GM18873 (cell line): Measurements from ENCODE around the gene FCN1.
"Not testable (repeated sequence)": the region's sequence is repeated elsewhere in the genome, so short reads cannot be mapped to it uniquely, and the experiment has no call there.

Source experiments
- ATAC-seq: cut with Tn5 transposase; IDR thresholded peaks from one replicate; pipeline ENCODE4 v1.9.1; 2021; ENCODE audit warnings: mild to moderate bottlenecking, moderate library complexity, moderate number of reproducible peaks; ENCODE audit not compliant: unreplicated experiment, low FRiP score

FCN1 gene

DNA sequence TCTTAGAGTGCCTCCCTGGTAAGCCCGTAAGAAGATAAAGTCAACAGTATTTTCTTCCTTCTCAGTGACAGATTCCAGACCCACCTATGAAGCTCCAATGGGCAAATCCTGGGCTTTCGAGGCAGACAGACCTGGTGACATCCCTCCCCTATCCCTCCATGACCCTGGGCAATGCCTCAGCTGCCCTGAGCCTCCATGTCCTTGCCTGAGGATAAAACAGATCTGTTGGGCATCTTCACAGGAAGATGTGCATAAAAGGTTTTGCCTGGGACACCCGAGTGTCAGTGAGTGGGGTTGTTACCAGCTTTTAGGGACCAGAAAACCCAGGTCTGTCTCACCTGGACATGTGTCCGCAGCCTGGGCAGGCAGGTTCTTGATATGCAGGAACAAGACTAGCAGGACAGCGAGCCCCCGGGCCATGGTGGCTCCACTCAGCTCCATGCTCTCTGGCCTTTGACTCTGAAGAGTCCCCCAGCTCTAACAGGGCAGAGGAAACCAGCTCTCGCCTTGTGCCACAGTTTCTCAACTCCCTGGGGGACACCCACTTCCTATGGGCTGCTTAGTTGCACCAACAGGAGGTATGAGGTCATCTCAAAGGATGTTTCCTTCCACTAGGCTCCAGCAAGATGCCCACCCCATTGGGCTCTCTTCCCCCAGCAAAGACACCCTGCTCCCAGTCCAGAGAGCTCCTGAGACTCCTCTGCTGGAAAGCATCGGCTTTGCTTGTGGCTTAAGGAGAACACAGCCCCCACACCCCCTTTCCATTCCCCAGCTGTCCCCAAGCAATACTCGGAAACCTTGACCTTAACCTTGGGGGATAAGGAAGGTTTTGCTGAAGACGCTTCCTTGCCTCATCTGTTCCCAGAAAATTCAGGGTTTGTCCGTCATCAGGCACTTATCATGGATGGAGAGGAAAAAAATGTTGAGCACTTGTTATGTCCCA lies at the start of gene FCN1:
TSS of gene FCN1 (minus strand) at position 482 of the 943 bp plus-strand sequence. CDS start at position 441, 41 bp downstream.
- no peak for ATAC-seq

GRCh38 chr9:134966697-134967546 lies 49.2 kb upstream of the FCN1 start:
- ATAC-seq = no peak

DNA sequence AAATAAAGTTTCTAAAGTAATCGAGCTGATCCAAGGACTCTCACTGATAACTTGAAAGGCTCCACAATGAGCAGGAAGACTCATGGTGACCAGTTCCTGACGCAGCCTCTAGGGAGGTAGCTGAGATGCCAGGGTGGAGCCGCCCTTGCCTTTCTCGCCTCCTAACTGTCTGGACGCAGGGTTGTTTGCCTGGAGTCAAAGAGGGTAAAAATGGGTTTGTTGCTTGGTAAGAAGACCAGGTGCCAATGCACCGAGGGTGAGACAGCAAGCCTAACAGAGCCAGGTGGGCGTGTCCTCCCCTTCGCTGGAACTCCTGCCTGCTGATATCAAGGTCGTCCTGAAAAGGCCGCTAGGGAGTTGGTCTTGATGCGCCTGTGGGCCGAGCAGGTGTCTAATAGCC lies 48.6 kb upstream of the FCN1 start:
- ATAC-seq = no peak

GRCh38 chr9:134965851-134966250 lies 48.1 kb upstream of the FCN1 start:
- ATAC-seq = no peak

GRCh38 chr9:134965411-134965810 lies 47.7 kb upstream of the FCN1 start:
- no peak for ATAC-seq

- ATAC-seq = no peak
Measured at GRCh38 chr9:134964271-134965055, 46.8 kb upstream of the FCN1 start.

- ATAC-seq = no peak
Measured at GRCh38 chr9:134963546-134963945, 45.8 kb upstream of the FCN1 start.

DNA sequence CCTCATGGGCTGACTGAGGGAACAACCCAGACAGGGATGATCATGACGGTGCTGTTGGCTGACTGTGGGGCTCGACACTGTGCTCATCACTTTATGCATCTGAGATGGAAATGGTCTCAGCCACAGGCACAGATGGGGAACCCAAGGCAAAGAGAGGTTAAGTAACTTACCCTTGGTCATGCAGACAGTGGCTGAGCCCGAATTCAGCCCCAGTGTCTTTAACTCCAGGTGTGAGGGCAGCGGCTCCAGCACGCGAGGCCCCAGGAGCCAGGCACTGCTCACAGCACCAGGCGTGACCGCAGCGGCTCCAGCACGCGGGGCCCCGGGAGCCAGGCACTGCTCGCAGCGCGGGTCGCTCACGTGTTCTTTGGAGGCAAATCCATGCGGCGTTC lies 45.3 kb upstream of the FCN1 start:
- no peak for ATAC-seq

GRCh38 chr9:134962065-134962972 lies 44.6 kb upstream of the FCN1 start:
- ATAC-seq = no peak

- ATAC-seq = no peak
Measured at GRCh38 chr9:134961331-134962064, 43.8 kb upstream of the FCN1 start.

- ATAC-seq = no peak
Measured at GRCh38 chr9:134960701-134961181, 43.0 kb upstream of the FCN1 start.

DNA sequence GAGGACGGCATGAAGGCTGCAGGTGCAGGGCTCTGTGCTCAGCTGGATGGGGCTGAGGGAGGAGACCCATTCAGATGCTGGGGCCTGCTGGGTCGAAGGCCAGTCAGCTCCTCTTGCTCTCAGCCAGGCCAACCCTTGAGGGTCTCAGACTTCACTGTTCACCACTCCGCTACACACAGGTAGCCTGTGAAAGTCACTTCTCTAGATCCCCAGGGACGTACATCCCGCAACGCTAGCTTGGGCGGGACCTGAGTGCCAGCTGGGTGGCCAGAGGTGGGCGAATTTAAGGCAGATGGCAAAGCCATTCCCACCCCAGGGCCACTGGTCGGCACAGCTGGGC lies 42.2 kb upstream of the FCN1 start:
- ATAC-seq = no peak

DNA sequence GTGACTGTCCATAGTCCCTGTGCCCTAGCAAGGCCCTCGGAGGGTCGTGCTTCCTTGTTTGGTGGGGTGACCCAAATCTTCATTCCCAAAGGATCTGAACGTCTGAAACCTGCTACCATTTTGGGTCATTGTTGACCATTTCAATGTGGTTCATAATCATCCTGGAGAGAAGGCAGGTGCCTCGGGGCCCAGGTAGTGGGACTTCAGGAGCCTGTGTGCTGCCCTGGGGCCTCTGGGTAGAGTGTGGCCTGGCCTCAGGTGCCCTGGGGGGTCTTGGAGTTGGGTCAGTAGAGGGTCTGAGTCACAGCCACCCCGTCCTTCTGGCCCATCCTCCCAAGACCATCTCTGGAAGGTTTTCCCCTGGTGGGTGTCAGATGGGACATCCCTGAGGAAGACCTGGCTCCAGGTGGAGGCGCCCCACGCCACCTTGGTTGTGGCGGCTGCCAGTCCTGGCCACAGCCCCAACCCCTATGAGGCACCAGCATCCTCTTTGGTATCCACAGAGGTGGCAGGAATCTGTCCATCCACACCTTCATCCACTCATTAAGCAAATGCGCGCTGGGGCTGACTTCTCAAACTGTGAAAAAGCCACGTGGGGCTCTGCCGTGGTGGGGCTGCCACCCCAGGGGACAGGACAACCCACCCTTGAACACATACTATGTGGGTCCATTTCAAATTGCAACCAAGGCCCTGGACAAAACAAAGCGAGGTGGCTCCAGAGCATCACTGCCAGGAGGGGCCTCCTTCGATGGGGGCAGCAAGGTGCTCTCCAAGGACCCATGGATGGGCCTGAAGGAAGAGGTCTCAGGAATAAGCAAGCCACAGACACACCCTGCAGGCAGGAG lies 41.6 kb upstream of the FCN1 start:
- ATAC-seq = no peak

GRCh38 chr9:134957945-134958227 lies 40.2 kb upstream of the FCN1 start:
- ATAC-seq = no peak

DNA sequence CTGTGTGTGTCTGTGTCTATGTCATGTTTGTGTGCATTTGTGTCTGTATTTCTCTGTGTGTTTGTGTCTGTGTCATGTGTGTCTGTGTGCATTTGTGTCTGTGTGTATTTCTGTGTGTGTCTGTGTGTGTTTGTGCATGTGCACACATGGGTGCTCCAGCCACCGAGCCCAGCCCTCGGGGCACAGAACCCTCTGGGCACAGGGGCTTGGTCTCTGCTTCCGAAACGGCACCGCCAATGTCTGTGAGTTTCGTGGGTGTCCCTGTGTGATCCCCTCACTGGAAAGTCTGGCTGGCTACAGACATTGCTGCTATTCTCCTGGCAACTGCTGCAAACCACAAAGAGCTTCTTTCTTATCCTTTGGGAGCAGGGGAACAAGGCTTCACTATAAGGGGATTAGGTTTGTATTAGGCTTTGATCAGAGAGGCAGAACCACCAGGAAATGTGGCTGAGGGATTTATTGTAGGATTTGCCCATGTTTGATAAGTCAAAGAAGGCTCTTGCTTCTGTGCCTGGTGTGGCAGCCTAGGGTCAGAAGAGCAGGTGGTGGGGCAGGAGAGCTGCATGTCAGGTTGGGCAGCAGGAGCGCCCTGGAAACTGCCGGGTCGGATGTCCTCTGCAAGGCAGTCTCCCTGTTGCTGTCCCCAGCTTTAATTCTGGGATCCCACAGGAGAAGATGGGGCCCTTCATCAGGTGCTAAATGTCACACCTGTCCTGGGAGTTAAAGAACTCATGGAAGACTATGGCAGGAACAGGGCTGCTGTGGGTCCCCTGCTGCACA lies 39.6 kb upstream of the FCN1 start:
- ATAC-seq = no peak

GRCh38 chr9:134956387-134956786 lies 38.7 kb upstream of the FCN1 start:
- not testable (repeated sequence) for ATAC-seq

- ATAC-seq = no peak
Measured at GRCh38 chr9:134955801-134956200, 38.1 kb upstream of the FCN1 start.
